NOMO-1 treated with DMSO at 0.1 percent for 48 hours (cell line): ENCODE results near the gene GPS1.

ENCODE experiments used
- DNase-seq: peaks from one replicate; lab custom pipeline; 2025; ENCODE audit not compliant: unreplicated experiment; lab: John Stamatoyannopoulos, UW

The GPS1 gene

GRCh38 chr17:82025401-82026107 lies 26.1 kb upstream of the GPS1 start:
- no peak for DNase-seq

GRCh38 chr17:82028246-82028645 lies 23.5 kb upstream of the GPS1 start:
- DNase-seq: no peak

DNA sequence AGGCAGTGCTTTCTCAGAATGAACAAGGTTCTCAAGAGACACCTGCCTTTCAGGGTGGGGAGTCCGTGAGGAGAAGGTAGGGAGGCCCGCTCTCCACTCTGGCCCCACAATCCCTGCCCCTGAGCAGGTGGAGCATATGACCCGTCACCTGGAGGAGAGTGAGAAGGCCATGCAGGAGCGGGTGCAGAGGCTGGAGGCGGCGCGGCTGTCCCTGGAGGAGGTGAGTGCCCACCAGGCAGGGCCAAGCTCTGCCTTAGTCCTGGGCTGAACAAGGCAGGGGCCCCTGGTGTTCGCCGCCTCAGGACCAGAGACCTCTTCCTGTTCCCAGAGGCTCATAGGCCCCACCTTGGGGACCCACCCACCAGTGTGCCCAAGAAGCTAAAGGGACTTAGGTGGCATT lies 22.7 kb upstream of the GPS1 start:
- DNase-seq: no peak

DNA sequence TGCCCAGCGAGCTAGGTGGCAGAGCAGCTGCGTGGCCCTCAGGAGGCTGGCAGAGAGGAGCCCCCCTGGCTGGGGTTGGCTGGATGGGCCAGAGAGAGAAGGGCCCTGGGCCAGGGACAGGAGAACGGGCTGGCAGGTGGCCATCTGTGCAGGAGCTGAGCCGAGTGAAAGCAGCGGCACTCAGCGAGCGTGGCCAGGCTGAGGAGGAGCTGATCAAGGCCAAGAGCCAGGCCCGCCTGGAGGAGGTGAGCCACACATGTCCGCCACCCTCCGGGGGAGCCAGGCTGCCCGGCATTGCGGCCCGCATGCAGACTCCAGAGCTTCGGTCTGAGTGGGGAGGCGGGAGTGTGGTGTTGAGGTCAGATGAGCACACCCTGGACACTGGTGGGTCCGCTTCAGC lies 22.3 kb upstream of the GPS1 start:
- no peak for DNase-seq

- DNase-seq: no peak
These were observed 21.7 kb upstream of the GPS1 start for GRCh38 chr17:82029990-82030469.

GRCh38 chr17:82030470-82031302 lies 21.0 kb upstream of the GPS1 start:
- peak; percentile 79 for DNase-seq

- no peak for DNase-seq
These were observed 20.3 kb upstream of the GPS1 start, which contains the start of gene RAC3 for GRCh38 chr17:82031303-82031884. Gene RAC3, plus strand, starts transcription at chr17:82031678. Its CDS starts 84 bp downstream, at chr17:82031762.

DNA sequence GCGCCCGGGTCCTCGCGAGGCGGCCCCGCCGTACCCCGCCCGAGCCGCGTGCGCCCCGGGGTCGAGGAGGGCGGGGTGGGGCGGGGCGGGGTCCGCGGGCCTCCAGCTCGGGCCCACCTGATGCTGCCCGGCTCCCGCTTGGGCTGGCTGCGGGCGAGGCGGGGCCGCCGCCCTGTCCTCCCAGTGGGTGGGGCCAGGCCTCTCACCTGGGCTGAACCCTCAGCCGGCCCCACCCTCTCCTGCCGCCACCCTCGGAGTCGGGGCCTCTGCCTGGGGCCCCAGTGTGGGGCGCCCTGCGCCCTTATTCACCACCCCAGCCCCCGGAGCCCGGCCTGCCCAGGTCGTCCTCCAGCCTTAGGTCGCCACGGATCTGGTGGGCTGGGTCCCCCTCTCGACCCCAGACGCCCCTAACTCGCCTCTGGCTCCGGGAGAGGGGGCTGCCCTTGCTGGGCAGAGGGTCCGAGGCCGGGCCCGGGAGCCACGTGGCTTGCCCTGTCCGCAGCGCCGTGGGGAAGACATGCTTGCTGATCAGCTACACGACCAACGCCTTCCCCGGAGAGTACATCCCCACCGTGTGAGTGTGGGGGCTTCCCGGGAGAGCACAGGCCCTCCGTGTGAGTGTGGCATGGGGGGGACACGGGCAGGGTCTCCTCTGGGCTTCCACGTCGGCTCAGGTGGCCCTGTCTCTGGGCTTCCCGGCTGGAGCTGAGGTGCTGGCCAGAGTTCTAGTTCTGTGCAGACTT lies 19.6 kb upstream of the GPS1 start:
- DNase-seq: no peak

GRCh38 chr17:82033359-82034085 lies 18.2 kb upstream of the GPS1 start:
- no peak for DNase-seq

DNA sequence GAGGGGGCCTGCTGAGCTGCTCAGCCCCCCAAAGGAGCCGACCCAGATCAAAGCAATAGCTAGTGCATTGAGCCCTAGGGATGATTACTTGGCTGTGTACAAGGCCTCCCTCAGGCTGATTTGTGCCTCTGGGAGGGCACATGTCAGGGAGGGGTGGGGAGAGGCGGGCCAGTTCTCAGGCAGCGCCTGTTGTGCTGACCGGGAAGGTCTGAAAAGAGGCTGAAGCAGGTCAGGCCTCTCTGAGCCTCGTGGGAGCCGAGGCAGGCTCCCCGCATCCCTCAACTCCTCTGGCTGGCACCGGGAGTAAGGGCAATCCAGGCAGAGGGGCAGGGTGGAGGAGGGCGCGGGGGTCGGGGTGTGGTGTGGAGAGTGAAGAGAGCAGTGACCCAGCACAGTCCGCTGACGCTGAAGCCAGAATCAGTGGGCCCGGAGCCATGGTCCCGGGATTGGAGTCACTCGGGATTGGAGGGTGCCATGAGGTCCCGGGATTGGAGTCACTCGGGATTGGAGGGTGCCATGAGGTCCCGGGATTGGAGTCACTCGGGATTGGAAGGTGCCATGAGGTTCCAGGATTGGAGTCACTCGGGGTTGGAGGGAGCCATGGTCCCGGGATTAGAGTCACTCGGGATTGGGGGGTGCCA lies 17.2 kb upstream of the GPS1 start:
- no peak for DNase-seq

DNA sequence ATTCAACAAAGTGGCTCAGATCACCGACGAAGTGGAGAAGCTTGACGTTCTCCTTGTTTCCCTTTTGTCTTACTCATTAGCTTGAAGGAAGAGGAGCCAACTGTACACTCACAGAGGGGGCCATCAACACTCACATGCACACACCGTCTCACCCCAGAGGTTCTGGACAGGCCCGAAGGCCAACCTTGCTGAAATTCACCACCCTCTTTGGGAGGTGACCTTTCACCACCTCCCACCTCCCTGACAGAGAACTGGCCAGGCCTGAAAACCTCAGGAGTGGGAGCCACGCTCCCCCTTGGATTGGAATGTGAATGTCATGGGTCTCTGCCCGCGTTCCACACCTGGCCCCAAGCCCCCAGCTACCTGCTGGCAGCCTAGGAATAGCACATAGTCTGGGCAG lies 16.2 kb upstream of the GPS1 start:
- no peak for DNase-seq

DNA sequence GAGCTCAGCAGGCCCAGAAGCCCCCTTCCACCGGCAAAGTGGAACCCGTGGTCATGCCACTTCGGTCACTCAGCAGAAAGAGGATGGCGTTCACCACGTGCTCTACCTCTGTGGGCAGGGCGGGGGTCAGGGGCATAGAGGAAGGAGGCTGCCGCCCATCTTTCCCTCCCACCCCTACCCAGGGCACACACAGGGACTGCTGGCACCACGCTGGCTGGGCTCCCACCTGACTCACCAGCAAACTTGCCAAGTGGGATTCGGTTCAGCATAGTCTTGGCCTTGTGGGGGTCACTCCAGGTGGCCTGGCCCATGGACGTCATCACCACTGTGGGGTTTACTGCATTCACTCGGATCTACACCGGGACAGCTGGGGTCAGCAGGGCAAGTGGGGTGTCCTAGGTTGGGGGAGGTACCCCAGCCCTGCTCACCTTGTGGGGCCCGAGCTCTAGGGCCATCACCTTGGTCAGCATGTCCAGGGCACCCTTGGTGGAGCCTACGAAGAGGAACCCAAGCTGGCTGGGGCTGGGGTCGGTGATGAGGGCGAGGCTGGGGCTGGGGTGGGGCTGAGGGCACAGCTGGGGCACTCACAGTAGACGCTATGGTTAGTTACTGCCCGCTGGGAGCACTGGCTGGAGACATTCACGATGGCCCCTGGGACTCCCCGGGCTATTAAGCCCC lies 15.6 kb upstream of the GPS1 start:
- no peak for DNase-seq

DNA sequence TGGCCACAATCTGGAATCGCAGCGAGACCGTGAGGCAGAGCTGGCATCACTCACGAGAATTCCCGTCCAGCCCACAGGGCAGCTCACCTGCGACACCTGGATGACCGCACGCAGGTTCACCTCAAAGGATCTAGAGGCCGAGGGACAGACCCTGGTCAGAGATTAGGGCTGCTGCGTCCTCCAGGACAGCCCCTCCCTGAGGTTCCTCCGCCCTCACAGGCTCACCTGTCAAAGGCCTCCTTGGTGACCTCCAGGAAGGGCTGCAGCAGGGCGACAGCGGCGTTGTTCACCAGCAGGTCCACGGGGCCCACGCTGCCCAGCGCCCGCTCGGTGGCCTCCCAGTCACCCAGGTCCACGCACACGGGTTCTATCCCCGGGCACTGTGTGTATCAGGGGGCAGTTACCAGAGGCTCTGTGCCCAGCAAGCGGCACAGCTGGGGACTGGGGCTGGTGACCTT lies 15.0 kb upstream of the GPS1 start:
- no peak for DNase-seq

DNA sequence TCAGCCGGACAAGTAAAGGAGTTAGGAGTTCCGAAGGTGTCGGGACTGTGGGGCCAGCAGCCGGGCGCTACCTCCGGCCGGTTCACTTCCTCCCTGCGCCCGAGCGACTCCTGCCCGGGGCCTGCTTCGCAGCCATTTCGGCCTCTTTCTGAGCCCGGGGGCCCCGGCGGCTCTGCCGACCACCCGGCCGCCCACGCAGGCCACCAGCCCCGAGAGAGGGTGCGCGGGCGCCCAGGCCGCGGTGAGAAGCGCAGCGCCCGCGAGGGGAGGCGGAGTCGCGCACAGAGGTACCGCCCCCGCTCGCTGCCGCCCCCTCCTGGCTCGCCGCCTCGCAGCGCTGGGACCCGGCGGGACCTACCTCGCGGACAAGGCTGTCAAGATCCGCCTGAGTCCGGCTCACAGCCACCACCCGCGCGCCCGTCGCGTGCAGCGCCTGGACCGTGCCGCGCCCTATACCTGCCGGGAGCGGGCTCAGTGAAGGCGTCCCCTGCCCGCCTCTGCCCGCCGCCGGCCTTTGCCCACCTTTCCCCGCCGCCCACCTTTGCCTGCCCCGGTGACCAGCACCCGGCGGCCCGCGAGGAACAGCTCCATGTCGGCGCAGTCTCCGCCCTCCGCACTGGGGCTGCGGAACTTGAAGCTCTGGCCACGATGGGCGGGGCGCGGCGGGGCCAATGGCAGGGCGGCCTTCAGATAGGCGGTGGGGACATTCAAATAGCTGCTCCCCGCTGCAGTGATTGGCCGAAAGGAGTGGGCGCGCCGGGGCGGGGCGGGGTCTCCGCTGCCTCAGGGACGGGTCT lies 14.4 kb upstream of the GPS1 start, which contains the start of gene DCXR:
DCXR (minus strand) TSS at position 606 of the 797 bp plus-strand sequence; CDS start at position 591, 15 bp downstream.
- DNase-seq: peak; percentile 97

DNA sequence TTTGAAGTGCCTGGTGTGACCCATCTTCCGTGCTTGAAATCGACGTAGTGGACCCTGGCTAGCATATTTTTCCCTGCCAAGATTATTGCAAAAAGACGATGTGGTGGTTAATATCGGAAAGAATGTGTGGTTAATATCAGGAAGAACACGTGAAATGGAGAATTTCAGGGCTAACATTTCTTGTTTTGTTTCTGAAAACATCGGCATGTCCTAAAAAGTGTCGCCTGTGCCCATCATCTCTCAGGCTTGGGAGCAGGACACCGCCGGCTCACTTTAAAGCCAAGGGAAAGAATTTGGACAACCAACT lies 13.9 kb upstream of the GPS1 start:
- DNase-seq: no peak

GRCh38 chr17:82038796-82039409 lies 12.8 kb upstream of the GPS1 start:
- peak; percentile 19 for DNase-seq

DNA sequence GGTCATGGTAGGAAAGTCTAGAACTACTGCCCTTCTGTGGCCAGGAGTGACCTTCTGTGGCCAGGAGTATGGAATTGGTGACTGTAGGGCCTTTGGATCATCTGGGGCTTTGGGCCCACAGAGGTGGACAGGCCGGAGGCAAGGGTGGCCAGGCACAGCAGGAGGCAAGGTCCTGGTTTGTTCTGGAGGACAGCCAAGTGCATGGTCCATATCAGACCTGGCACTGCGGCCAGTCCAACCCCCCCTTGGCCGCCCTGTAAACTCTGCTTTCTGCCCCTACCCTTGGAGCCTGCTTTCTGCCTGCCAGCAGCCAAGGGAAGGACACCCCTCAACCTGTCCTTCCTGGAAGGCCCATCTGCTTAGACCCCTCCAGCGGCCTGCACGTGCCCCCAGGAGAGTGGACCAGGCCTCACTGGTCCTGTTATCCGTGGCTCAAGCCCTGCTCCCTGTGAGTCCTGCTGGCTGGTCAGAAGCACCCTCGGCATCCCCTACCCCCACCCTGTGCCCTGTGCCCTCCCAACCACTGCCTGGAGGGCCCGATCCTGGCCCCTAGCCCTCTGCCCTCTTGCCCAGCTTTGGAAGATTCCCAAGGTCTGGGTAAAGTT lies 11.9 kb upstream of the GPS1 start:
- no peak for DNase-seq
